Naive thymus-derived CD8-positive, alpha-beta T cell (primary cell): Measurements from ENCODE around the gene CNPY2. TPM values are rescaled to one million over a fixed set of nuclear protein-coding genes. Genes with fewer than 3 reads are reported as not detected.
"Not testable (repeated sequence)": the region's sequence is repeated elsewhere in the genome, so short reads cannot be mapped to it uniquely, and the experiment has no call there.

Experiments used
- ATAC-seq, 2 donors: fragments of 150-1000 bp; cut with Tn5 transposase in 1 of 2; sonication (Bioruptor Pico), chemical (Tn5 transposase) in 1 of 2; 1 replicate in 1 of 2; 2 replicates in 1 of 2; pipeline ENCODE4 v1.10.0; 2021; ENCODE audit warnings: mild to moderate bottlenecking in 2 of 2, moderate library complexity in 2 of 2
- POLR2A ChIA-PET: fragments of 350-600 bp; sonication (Branson Sonifier 250); formaldehyde crosslinking; loops from one replicate; lab custom pipeline; 2021; ENCODE audit warnings: antibody characterized with exemption; lab: Charles Lee
- DNase-seq, 10 donors: peaks; one replicate each; pipeline versions ENCODE4 v3.0.0 to v3.0.0-alpha.2; 2020 to 2022
- H3K27ac Mint-ChIP-seq, 10 donors: one replicate each; pipeline ENCODE4 v1.8.0; 2020 to 2022; ENCODE audit warnings: mild to moderate bottlenecking in 10 of 10, mixed read lengths in 10 of 10, moderate library complexity in 4 of 10, inconsistent platforms in 1 of 10
- H3K27me3 Mint-ChIP-seq, 5 donors: one replicate each; pipeline ENCODE4 v1.8.0; 2021 to 2022; ENCODE audit warnings: mixed read lengths in 5 of 5
- H3K36me3 Mint-ChIP-seq, 3 donors: one replicate each; pipeline ENCODE4 v1.8.0; 2020 to 2022; ENCODE audit warnings: mixed read lengths in 3 of 3, mild to moderate bottlenecking in 2 of 3, inconsistent platforms in 1 of 3
- H3K4me1 Mint-ChIP-seq, 4 donors: one replicate each; pipeline ENCODE4 v1.8.0; 2021 to 2022; ENCODE audit warnings: mixed read lengths in 4 of 4
- H3K4me3 Mint-ChIP-seq, 10 donors: one replicate each; pipeline ENCODE4 v1.8.0; 2020 to 2022; ENCODE audit warnings: mild to moderate bottlenecking in 10 of 10, mixed read lengths in 10 of 10, moderate library complexity in 6 of 10, inconsistent platforms in 1 of 10
- H3K9me3 Mint-ChIP-seq, 9 donors: one replicate each; pipeline ENCODE4 v1.8.0; 2020 to 2022; ENCODE audit warnings: mixed read lengths in 9 of 9, mild to moderate bottlenecking in 3 of 9, inconsistent platforms in 1 of 9, moderate library complexity in 1 of 9
- polyA plus RNA-seq, 3 donors: library from polyadenylated mRNA; unstranded; fragments of 300-500 nt; fragmentation: Illumina TruSeq; gene quantifications; one replicate each; pipeline ENCODE4 v1.2.3, GENCODE V29; 2021
- total RNA-seq, 8 experiments: library from RNA in 2 of 8; stranded (reverse) in 2 of 8; gene quantifications; one replicate each; pipeline ENCODE4 v1.2.3 and lab custom pipeline; 2021 to 2026

The CNPY2 gene
- total and polyA plus RNA-seq, 5 experiments from 2014 or later: 79.9 to 196 (median 173) TPM

DNA sequence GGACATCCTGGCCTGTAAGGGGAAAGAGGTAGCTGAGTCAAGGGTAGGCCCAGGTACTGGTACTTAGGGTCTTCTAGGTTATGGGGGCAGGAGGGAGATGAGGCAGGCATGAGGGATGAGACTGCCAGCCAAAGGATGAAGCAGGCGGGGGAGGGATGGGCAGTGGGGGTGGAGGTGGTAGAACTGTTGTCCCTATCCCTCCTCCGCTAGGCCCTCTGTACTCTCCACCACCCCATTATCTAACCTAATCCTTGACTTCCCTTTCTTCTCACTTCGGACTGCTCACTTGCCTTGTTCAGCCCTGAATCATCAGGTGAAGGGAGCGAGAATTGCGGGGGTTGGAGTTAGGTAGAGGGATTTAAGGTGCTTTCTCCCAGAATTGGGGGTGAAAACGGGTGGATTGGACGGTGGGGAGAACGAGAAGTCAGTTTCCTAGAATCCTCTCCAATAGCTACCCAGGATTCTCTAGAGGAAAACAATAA, 17.4 kb upstream of the CNPY2 start:
- H3K4me1 Mint-ChIP-seq: peaks cover 15 to 48% (median 41%) of the 10 kb centered on the region in 4 donors
- no peak for DNase-seq
- POLR2A ChIA-PET: interaction anchor here (1.0 to 8.7 kb wide), 10 partner anchors 11 to 360 kb away, joined by 4 to 182 read pairs (median 6); partner anchors contain the start of genes CNPY2, GLS2, PA2G4 and RAB5B

GRCh38 chr12:56332512-56333196, 16.9 kb upstream of the CNPY2 start:
- H3K36me3 Mint-ChIP-seq: peaks cover 0 to 20% (median 7%) of the 10 kb centered on the region in 3 donors
- no peak for DNase-seq
- peaks cover 0 to 1% (median 0%) of the 10 kb centered on the region in 9 donors for H3K9me3 Mint-ChIP-seq
- H3K4me3 Mint-ChIP-seq: peak overlapping the region; percentile 87 to 99 (median 94)
- ATAC-seq: no peak
- H3K27me3 Mint-ChIP-seq: peaks cover 0 to 1% (median 0%) of the 10 kb centered on the region in 5 donors
- H3K4me1 Mint-ChIP-seq: peaks cover 17 to 42% (median 36%) of the 10 kb centered on the region in 4 donors
- H3K27ac Mint-ChIP-seq: peak overlapping the region; percentile 99 to 100 (median 99)
- POLR2A ChIA-PET: interaction anchor here (1.3 to 8.7 kb wide), 10 partner anchors 11 to 359 kb away, joined by 4 to 182 read pairs (median 6); partner anchors contain the start of genes CNPY2, GLS2, PA2G4 and RAB5B

More for the DNA sequence above, 17.4 kb upstream of the CNPY2 start:
- peak overlapping the region; percentile 99 to 100 (median 99) for H3K27ac Mint-ChIP-seq
- H3K36me3 Mint-ChIP-seq: peaks cover 0 to 14% (median 3%) of the 10 kb centered on the region in 3 donors
- peaks cover 0 to 1% (median 0%) of the 10 kb centered on the region in 5 donors for H3K27me3 Mint-ChIP-seq
- H3K4me3 Mint-ChIP-seq: peak overlapping the region; percentile 87 to 99 (median 94)
- ATAC-seq: no peak
- H3K9me3 Mint-ChIP-seq: peaks cover 0 to 1% (median 0%) of the 10 kb centered on the region in 9 donors

DNA sequence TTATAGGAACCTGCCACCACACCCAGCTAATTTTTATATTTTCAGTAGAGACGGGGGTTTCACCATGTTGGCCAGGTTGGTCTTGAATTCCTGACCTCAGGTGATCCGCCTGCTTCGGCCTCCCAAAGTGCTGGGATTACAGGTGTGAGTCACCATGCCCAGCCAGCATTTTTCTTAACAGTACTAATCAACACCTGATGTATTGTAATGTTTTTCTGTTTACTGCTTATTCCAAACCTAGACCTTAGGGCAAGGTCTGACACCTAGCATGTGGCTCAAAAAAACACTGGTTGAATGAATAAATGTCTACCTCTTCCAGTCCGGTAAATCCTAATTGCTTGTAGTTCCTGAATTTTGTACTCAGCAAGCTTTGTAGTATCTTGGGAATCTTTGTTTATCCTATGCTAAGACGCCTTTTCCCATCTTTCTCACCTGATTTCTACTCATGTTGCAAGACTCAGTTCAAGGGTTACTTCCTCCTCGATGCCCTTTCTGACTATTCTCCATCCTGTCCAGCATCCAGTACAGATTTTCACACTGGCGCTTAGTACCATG, 15.2 kb upstream of the CNPY2 start:
- POLR2A ChIA-PET: interaction anchor here (0.7 to 1.8 kb wide), 2 partner anchors 13 to 90 kb away, joined by 3 to 4 read pairs; no protein-coding TSS in a partner anchor
- Mint-ChIP-seq H3K4me3 (no peak overlapping the region), H3K9me3 (peaks cover 0 to 1% (median 0%) of the 10 kb centered on the region in 9 donors), H3K4me1 (peaks cover 15 to 31% (median 31%) of the 10 kb centered on the region in 4 donors), H3K36me3 (peaks cover 5 to 36% (median 7%) of the 10 kb centered on the region in 3 donors), H3K27me3 (peaks cover 0 to 1% (median 0%) of the 10 kb centered on the region in 5 donors), H3K27ac (peak overlapping the region in 5 of 10 donors; percentile 3 to 100 (median 31))
- DNase-seq (no peak), ATAC-seq (no peak)

GRCh38 chr12:56326533-56326932, 10.7 kb upstream of the CNPY2 start:
- DNase-seq (no peak), ATAC-seq (no peak)
- Mint-ChIP-seq H3K4me1 (peaks cover 3 to 6% (median 5%) of the 10 kb centered on the region in 4 donors), H3K27ac (peak overlapping the region in 2 of 10 donors; percentile 51 to 60), H3K36me3 (peaks cover 13 to 79% (median 28%) of the 10 kb centered on the region in 3 donors), H3K4me3 (no peak overlapping the region), H3K9me3 (no peaks in the 10 kb centered on the region), H3K27me3 (no peaks in the 10 kb centered on the region)
- POLR2A ChIA-PET: no interaction called here

DNA sequence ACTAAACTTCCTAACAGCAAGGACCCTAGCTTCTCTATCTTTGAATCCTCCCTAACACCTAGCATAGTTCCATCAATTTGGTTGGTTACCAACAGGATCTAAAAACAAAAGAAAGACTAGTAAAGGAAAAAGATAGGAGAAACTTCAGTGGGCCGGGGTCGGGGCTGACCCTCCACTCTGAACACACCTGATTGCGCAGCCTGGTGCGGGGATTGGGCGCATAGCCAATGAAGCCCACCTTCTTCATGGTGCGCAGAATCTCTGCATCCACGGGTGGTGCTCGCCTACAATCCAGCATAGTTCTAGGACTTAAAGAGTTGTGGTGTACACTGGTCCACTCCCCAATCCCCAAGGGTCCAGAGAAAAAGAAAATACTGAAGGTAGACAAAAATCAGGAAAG, 10.3 kb upstream of the CNPY2 start:
- Mint-ChIP-seq H3K27ac (peak overlapping the region in 3 of 10 donors; percentile 51 to 60 (median 59)), H3K4me1 (peaks cover 1 to 2% (median 2%) of the 10 kb centered on the region in 4 donors), H3K4me3 (no peak overlapping the region), H3K27me3 (no peaks in the 10 kb centered on the region), H3K9me3 (no peaks in the 10 kb centered on the region), H3K36me3 (peaks cover 13 to 77% (median 28%) of the 10 kb centered on the region in 3 donors)
- DNase-seq (no peak), ATAC-seq (no peak)
- POLR2A ChIA-PET: interaction anchor here (1.1 to 1.9 kb wide), 2 partner anchors 8 to 10 kb away, joined by 3 to 8 read pairs; partner anchors contain the start of genes CNPY2 and PAN2

GRCh38 chr12:56324206-56324605, 8.4 kb upstream of the CNPY2 start:
- H3K4me3 Mint-ChIP-seq: no peak overlapping the region
- POLR2A ChIA-PET: no interaction called here
- peak overlapping the region in 2 of 10 donors; percentile 26 to 45 for H3K27ac Mint-ChIP-seq
- no peaks in the 10 kb centered on the region for H3K9me3 Mint-ChIP-seq
- DNase-seq (no peak), ATAC-seq (no peak)
- H3K36me3 Mint-ChIP-seq: peaks cover 13 to 80% (median 25%) of the 10 kb centered on the region in 3 donors
- peaks cover 0 to 2% (median 0%) of the 10 kb centered on the region in 4 donors for H3K4me1 Mint-ChIP-seq
- no peaks in the 10 kb centered on the region for H3K27me3 Mint-ChIP-seq

- H3K9me3 Mint-ChIP-seq, H3K4me1 Mint-ChIP-seq, H3K4me3 Mint-ChIP-seq, H3K27me3 Mint-ChIP-seq, ATAC-seq, DNase-seq, H3K27ac Mint-ChIP-seq: not testable (repeated sequence)
- POLR2A ChIA-PET: interaction anchor here (0.6 to 2.2 kb wide), 3 partner anchors 11 to 346 kb away, joined by 4 to 7 read pairs (median 5); partner anchors contain the start of gene IL23A
- H3K36me3 Mint-ChIP-seq: peaks cover 13 to 69% (median 21%) of the 10 kb centered on the region in 3 donors
Observed at GRCh38 chr12:56321610-56322009, 5.8 kb upstream of the CNPY2 start.

GRCh38 chr12:56321027-56321426, 5.2 kb upstream of the CNPY2 start:
- no peak overlapping the region for H3K4me3 Mint-ChIP-seq
- ATAC-seq: no peak
- POLR2A ChIA-PET: interaction anchor here (0.6 to 2.2 kb wide), 5 partner anchors 11 to 345 kb away, joined by 4 to 7 read pairs (median 5); partner anchors contain the start of gene IL23A
- H3K36me3 Mint-ChIP-seq: peaks cover 8 to 63% (median 21%) of the 10 kb centered on the region in 3 donors
- DNase-seq: no peak
- peaks cover 0 to 4% (median 2%) of the 10 kb centered on the region in 4 donors for H3K4me1 Mint-ChIP-seq
- no peaks in the 10 kb centered on the region for H3K9me3 Mint-ChIP-seq
- no peaks in the 10 kb centered on the region for H3K27me3 Mint-ChIP-seq
- no peak overlapping the region for H3K27ac Mint-ChIP-seq

- ATAC-seq: no peak
- POLR2A ChIA-PET: interaction anchor here (0.6 to 4.0 kb wide), 4 partner anchors 12 to 41 kb away, joined by 6 to 53 read pairs (median 18); partner anchors contain the start of genes PAN2 and STAT2
Observed at GRCh38 chr12:56317675-56318074, 1.9 kb upstream of the CNPY2 start.

DNA sequence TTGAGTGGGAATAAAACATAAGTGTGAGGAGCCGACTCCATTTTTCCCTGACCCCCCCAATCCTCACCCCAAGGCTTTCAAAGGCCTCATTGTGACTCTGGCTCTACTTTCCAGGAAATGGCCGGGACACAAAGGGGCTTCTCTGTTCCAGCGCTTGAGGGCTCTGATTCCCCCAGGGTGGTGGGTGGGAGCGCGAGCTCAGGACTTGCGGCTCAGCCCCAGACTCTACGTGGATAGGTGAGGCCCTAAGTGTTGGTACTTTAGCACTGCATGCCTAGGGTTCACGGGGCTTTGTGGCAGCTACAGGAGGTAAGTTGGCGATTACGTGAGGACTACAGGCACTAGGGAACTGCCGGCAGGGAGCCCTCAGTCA, 553 bp downstream of the CNPY2 start:
- peak overlapping the region; percentile 96 to 100 (median 98) for H3K27ac Mint-ChIP-seq
- peak in 1 of 2 donors; percentile 2 for ATAC-seq
- POLR2A ChIA-PET: interaction anchor here (0.7 to 4.0 kb wide), 25 partner anchors 10 to 342 kb away, joined by 3 to 53 read pairs (median 8); partner anchors contain the start of genes ANKRD52, COQ10A, IL23A and MYL6B
- H3K9me3 Mint-ChIP-seq: no peaks in the 10 kb centered on the region
- peaks cover 0 to 46% (median 0%) of the 10 kb centered on the region in 3 donors for H3K36me3 Mint-ChIP-seq
- H3K4me1 Mint-ChIP-seq: peaks cover 5 to 18% (median 17%) of the 10 kb centered on the region in 4 donors
- DNase-seq: peak in 2 of 10 donors; percentile 13 to 20
- peak overlapping the region; percentile 95 to 100 (median 98) for H3K4me3 Mint-ChIP-seq
- H3K27me3 Mint-ChIP-seq: no peaks in the 10 kb centered on the region

More at GRCh38 chr12:56317675-56318074, 1.9 kb upstream of the CNPY2 start:
- H3K4me1 Mint-ChIP-seq: peaks cover 5 to 18% (median 17%) of the 10 kb centered on the region in 4 donors
- H3K4me3 Mint-ChIP-seq: peak overlapping the region in 1 of 10 donors; percentile 48
- no peak for DNase-seq
- H3K9me3 Mint-ChIP-seq: no peaks in the 10 kb centered on the region
- peak overlapping the region in 5 of 10 donors; percentile 2 to 63 (median 40) for H3K27ac Mint-ChIP-seq
- H3K27me3 Mint-ChIP-seq: no peaks in the 10 kb centered on the region
- peaks cover 0 to 44% (median 0%) of the 10 kb centered on the region in 3 donors for H3K36me3 Mint-ChIP-seq

DNA sequence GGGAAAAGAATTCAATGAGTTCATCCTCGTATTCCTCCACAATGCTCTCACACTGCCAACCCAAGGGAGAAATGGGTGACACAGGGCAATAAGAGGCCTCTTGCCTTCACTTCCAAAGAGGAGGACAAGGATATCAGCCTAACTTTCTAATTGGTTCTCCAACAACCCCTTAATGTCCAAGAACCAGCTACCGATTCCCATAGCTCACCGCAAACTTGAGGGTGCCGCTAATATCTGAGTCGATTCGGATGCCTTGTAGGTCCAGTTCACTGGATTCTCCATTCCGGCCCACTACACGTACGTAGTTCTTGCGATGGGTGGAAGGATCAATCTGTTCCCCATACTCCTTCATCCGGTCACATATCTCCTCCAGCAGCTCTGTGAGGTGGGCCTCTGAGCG, 4.8 kb downstream of the CNPY2 start:
- Mint-ChIP-seq H3K4me3 (no peak overlapping the region), H3K9me3 (no peaks in the 10 kb centered on the region), H3K36me3 (peaks cover 0 to 54% (median 2%) of the 10 kb centered on the region in 3 donors), H3K27ac (peak overlapping the region in 2 of 10 donors; percentile 44 to 67), H3K4me1 (peaks cover 7 to 16% (median 15%) of the 10 kb centered on the region in 4 donors), H3K27me3 (no peaks in the 10 kb centered on the region)
- POLR2A ChIA-PET: interaction anchor here (0.6 kb wide), 1 partner anchor 141 kb away, joined by 3 read pairs; no protein-coding TSS in a partner anchor
- no peak for DNase-seq
- no peak for ATAC-seq

DNA sequence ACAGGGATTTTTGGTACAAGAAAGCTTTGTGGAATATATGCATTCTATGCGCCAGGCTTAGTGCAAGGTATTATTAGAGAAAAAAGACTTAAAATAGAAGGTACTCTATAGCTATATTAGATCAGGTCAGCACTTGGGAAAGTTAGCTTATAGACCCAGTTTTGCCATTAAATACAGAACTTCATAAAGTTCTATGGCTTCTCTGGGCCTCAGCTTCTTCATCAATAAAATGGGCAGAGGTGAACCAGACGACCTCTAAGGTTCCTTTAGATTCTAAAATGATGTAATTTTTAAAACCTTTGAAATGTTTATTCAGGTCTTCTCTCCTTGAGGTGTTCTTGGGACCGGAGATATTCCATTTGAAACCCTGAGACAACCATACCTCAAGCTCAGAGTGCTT, 7.1 kb downstream of the CNPY2 start:
- DNase-seq: no peak
- no peaks in the 10 kb centered on the region for H3K27me3 Mint-ChIP-seq
- ATAC-seq: no peak
- peaks cover 0 to 51% (median 2%) of the 10 kb centered on the region in 3 donors for H3K36me3 Mint-ChIP-seq
- H3K9me3 Mint-ChIP-seq: no peaks in the 10 kb centered on the region
- peak overlapping the region in 1 of 10 donors; percentile 74 for H3K27ac Mint-ChIP-seq
- H3K4me3 Mint-ChIP-seq: no peak overlapping the region
- peaks cover 0 to 2% (median under 1%) of the 10 kb centered on the region in 4 donors for H3K4me1 Mint-ChIP-seq
- POLR2A ChIA-PET: interaction anchor here (1.1 to 1.8 kb wide), 4 partner anchors 27 to 140 kb away, joined by 3 to 6 read pairs (median 3); partner anchors contain the start of genes IL23A and TIMELESS
